Natural killer cell treated with Interleukin-12 subunit alpha and Interleukin-12 subunit beta and Interleukin-15 and Interleukin-18, amount 100 ng/mL, for 72 hours (primary cell): Measurements from ENCODE around the gene EXOC6. TPM values are rescaled to one million over a fixed set of nuclear protein-coding genes. Genes with fewer than 3 reads are reported as not detected.
A peak's percentile ranks its signal among the peaks of the same experiment; 100 is the strongest.

Source experiments
- ATAC-seq, 2 donors: fragments of 150-1000 bp; cut with Tn5 transposase in 1 of 2; sonication (Bioruptor Pico), chemical (Tn5 transposase) in 1 of 2; 2 replicates each; pipeline ENCODE4 v1.10.0; 2021
- DNase-seq: peaks from one replicate; pipeline ENCODE4 v3.0.0; 2022; ENCODE audit warnings: low spot score
- H3K27ac Mint-ChIP-seq, 2 donors: 1 replicate in 1 of 2; 2 replicates in 1 of 2; pipeline ENCODE4 v1.8.0; 2022; ENCODE audit warnings: mixed read lengths in 2 of 2, mild to moderate bottlenecking in 1 of 2, moderate library complexity in 1 of 2
- H3K27me3 Mint-ChIP-seq, 2 donors: 1 replicate in 1 of 2; 2 replicates in 1 of 2; pipeline ENCODE4 v1.8.0; 2022; ENCODE audit warnings: mixed read lengths in 2 of 2
- H3K36me3 Mint-ChIP-seq: one replicate; pipeline ENCODE4 v1.8.0; 2022; ENCODE audit warnings: mixed read lengths
- H3K4me1 Mint-ChIP-seq, 2 donors: 1 replicate in 1 of 2; 2 replicates in 1 of 2; pipeline ENCODE4 v1.8.0; 2022; ENCODE audit warnings: low read depth in 2 of 2, mixed read lengths in 2 of 2, mild to moderate bottlenecking in 1 of 2
- H3K4me3 Mint-ChIP-seq: one replicate; pipeline ENCODE4 v1.8.0; 2022; ENCODE audit warnings: mixed read lengths
- H3K9me3 Mint-ChIP-seq: 2 replicates; pipeline ENCODE4 v1.8.0; 2022; ENCODE audit warnings: mixed read lengths
- total RNA-seq, 2 donors: library from RNA; stranded (reverse); gene quantifications; one replicate each; pipeline ENCODE4 v1.2.3, GENCODE V29; 2022

Gene EXOC6
- total RNA-seq, 2 donors from 2014 or later, result 9.7 to 14.7 TPM

DNA sequence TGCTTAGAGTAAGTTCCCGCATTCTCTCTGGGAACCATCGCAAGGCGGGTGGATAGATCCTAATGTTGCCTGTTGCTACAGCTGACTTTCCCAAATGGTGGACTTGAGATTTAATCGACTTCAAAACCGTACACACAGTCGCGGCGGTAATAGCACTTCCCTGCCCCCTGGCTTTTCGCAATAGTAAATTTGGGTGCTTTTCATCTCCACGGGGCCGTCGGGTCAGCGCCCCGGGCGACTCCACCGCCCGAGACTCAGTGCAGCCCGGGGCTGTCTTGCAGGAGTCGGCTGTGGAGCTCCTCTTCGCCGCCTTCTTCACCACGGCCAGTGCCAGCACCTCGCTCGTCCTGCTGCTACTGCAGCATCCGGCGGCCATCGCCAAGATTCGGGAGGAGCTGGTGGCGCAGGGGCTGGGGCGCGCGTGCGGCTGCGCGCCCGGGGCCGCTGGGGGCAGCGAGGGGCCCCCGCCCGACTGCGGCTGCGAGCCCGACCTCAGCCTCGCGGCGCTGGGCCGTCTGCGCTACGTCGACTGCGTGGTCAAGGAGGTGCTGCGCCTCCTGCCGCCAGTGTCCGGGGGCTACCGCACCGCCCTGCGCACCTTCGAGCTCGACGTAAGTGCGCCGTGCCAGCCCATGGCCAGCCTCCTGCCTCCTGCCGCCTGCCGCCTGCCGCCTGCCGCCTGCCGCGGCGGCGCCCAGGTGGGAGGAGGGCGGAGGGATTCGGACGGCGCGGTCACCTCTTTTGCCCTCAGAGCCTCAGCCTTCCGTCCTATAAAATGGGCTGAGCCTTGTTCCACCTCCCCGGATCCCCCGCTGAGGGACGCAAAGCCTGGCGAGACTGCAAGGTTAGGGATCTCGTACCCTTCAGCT lies 217.6 kb downstream of the EXOC6 start:
- no peak overlapping the region for H3K27ac Mint-ChIP-seq
- H3K4me1 Mint-ChIP-seq, result peaks cover 9 to 14% of the 10 kb centered on the region in 2 donors
- DNase-seq (no peak), ATAC-seq (no peak)
- H3K4me3 Mint-ChIP-seq, result no peak overlapping the region
- H3K36me3 Mint-ChIP-seq, result no peaks in the 10 kb centered on the region
- H3K9me3 Mint-ChIP-seq, result no peaks in the 10 kb centered on the region
- peaks cover 60 to 65% of the 10 kb centered on the region in 2 donors for H3K27me3 Mint-ChIP-seq

DNA sequence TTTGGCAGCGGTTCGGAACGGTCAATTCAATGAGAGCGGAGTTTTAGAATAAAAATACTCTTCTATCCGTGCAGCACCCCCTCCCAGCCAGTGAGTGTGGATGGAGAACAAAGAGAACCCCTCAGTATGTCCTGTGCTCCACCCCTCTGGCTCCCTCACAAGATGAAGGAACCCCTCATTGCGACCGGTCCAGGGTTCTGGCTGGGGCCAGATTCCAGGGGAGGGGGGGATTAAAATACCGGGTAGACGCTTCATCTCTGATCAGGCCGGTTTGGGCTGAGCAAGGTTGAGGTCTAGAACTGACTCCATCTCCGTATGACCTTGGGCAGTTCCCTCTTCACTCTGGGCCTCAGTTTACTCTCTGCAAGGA lies 218.2 kb downstream of the EXOC6 start:
- DNase-seq (no peak), ATAC-seq (no peak)
- no peaks in the 10 kb centered on the region for H3K36me3 Mint-ChIP-seq
- peaks cover 7 to 14% of the 10 kb centered on the region in 2 donors for H3K4me1 Mint-ChIP-seq
- H3K27ac Mint-ChIP-seq, result no peak overlapping the region
- peaks cover 64 to 65% of the 10 kb centered on the region in 2 donors for H3K27me3 Mint-ChIP-seq
- no peak overlapping the region for H3K4me3 Mint-ChIP-seq
- no peaks in the 10 kb centered on the region for H3K9me3 Mint-ChIP-seq

DNA sequence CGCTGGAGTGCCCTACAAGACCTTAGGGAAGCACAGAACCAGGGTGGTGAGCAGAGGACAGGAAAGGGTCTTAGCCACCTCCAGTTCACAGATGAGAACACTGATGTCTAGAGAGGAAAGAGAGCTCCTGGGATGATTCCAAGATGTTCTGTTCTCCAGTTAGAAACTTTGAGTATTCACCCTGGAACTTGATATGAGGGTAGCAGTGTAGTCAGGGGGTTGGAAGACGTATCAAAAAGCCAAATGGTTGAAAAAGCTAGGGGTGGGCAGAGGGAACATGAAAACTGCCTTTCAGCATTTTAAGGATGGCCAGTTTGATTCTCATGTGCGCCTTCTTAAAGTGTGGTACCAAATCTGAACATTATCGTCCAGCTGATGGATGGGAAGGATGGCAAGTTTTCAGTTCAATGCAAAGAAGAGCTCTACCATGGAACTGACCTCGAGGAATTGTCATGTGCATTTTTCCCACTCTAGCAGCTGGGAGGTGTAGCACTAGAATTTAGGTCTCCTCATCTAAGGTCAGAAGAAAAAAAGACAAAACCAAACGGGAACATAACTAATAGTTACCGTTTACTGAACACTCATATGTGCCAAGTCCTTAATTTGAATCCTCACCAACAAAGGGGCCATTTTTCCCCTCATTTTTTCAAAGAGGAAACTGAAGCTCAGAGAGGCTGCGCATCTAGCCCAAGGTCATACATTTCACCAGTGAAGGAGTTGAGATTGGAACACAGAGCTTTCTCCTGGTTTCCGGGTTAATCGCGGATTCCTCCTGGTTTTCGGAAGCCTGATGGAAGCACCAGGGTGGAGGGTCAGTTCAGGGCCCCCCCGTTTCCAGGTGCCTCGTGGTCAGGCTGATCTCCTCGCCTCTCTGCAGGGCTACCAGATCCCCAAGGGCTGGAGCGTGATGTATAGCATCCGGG lies 219.4 kb downstream of the EXOC6 start:
- no peak for DNase-seq
- Mint-ChIP-seq H3K27me3 (peaks cover 64 to 69% of the 10 kb centered on the region in 2 donors), H3K4me1 (peaks cover 3 to 9% of the 10 kb centered on the region in 2 donors), H3K9me3 (no peaks in the 10 kb centered on the region), H3K36me3 (no peaks in the 10 kb centered on the region), H3K4me3 (no peak overlapping the region), H3K27ac (no peak overlapping the region)
- ATAC-seq, result no peak

DNA sequence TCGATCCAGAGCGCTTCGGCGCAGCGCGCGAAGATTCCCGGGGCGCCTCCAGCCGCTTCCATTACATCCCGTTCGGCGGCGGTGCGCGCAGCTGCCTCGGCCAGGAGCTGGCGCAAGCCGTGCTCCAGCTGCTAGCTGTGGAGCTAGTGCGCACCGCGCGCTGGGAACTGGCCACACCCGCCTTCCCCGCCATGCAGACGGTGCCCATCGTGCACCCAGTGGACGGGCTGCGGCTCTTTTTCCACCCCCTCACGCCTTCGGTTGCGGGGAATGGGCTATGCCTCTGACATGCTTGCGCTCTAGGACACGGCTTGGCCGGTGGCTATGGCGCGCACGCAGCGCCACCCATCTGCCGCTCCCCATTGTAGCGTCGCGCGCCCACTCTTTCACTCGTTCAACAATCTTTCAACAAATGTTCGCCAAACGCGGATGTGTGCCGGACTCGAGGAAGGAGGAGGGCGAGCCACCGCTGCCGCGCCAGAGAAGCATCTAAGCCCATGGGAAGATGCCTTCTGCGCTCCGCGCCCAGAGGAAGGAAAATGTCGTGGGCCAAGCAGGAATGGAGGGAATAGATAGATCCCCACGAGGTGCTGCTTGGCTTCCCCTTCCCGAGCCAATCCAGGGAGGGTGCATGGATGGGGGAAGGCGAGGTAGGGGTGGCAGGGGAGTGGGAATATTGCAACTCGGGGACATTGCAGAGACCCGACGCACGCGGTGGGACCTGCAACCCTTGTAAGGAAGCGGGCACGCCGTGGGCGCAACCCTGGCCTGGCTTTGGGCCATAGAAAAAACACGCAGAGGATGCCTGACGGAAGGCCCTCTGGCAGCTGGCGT lies 220.3 kb downstream of the EXOC6 start:
- peaks cover 3 to 9% of the 10 kb centered on the region in 2 donors for H3K4me1 Mint-ChIP-seq
- H3K27me3 Mint-ChIP-seq, result peaks cover 62 to 66% of the 10 kb centered on the region in 2 donors
- ATAC-seq (no peak), DNase-seq (no peak)
- H3K27ac Mint-ChIP-seq, result no peak overlapping the region
- H3K4me3 Mint-ChIP-seq, result no peak overlapping the region
- no peaks in the 10 kb centered on the region for H3K36me3 Mint-ChIP-seq
- H3K9me3 Mint-ChIP-seq, result no peaks in the 10 kb centered on the region

DNA sequence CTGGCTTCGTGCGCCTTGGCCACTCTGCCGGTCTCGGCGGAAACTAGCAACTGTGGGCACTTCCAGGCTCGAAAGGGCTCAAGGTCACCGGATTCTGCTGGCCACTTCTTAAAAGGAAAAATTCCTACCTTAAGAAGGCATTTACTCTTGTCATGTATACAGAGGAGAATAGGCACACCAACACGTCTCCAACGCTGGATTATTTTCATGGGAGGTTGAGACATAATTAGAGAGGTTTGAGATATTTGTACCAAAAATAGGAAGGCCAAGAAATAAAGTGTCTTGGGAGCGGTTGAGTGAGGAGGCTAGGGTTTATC lies 220.9 kb downstream of the EXOC6 start:
- Mint-ChIP-seq H3K4me3 (no peak overlapping the region), H3K4me1 (peaks cover 3 to 10% of the 10 kb centered on the region in 2 donors), H3K9me3 (no peaks in the 10 kb centered on the region), H3K36me3 (no peaks in the 10 kb centered on the region), H3K27ac (no peak overlapping the region), H3K27me3 (peaks cover 58 to 61% of the 10 kb centered on the region in 2 donors)
- DNase-seq (no peak), ATAC-seq (no peak)

DNA sequence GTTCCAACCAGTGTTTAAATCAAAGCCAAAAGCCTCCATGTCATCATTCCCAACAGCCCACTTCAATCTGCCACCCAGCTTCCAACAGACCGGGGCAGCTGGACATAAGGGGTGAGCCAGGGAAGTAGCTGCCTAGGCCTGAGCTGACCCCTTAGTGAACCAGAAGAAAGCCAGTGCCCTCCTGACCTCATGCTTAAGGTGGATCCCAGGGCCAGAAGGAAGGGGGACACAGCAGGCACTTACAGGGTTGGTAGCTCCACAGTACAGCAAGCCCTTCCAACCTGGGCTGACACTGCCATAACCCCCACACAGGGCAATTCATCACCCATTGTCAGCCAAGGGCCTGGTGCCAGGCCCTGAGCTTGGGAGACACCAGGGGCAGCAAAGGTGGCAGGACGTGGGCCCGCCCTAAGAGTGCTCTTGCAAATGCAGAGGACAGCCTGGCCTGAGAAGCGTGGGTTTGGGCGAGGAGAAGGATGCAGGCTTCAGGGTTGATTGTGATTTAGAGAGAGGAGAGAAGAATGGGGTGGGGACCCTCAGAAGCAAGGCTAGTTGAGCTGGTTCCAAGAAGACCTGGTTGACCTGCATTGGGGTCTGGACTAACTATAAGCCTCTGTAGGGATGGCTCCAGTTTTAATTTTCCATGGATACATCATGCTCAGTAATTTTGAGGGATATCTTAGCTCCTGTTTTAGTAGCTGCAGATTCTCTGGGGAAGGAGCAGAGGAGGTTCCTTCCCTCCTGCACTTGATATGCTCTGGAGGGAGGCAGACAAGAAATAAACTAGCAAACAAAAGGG lies 222.3 kb downstream of the EXOC6 start:
- no peaks in the 10 kb centered on the region for H3K36me3 Mint-ChIP-seq
- DNase-seq (no peak), ATAC-seq (no peak)
- no peak overlapping the region for H3K4me3 Mint-ChIP-seq
- peaks cover 52 to 54% of the 10 kb centered on the region in 2 donors for H3K27me3 Mint-ChIP-seq
- no peak overlapping the region for H3K27ac Mint-ChIP-seq
- H3K9me3 Mint-ChIP-seq, result no peaks in the 10 kb centered on the region
- peaks cover 6 to 14% of the 10 kb centered on the region in 2 donors for H3K4me1 Mint-ChIP-seq

DNA sequence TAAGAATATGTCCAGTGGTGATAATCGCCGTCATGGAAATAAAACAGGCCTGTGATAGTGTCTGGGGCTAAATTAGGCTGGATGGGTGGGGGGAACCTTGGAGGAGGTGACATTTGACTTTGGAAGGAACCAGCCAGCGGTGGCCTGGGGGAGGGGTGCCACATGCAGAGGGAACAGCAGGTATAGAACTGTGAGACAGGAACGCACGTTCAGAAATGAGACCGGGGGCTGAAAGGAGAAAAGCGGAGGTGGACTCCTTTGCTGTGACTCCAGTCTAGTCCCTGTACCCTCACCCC lies 222.8 kb downstream of the EXOC6 start:
- Mint-ChIP-seq H3K27me3 (peaks cover 55 to 59% of the 10 kb centered on the region in 2 donors), H3K4me1 (peaks cover 10 to 17% of the 10 kb centered on the region in 2 donors), H3K27ac (no peak overlapping the region), H3K36me3 (no peaks in the 10 kb centered on the region), H3K9me3 (no peaks in the 10 kb centered on the region), H3K4me3 (no peak overlapping the region)
- no peak for DNase-seq
- ATAC-seq, result no peak

DNA sequence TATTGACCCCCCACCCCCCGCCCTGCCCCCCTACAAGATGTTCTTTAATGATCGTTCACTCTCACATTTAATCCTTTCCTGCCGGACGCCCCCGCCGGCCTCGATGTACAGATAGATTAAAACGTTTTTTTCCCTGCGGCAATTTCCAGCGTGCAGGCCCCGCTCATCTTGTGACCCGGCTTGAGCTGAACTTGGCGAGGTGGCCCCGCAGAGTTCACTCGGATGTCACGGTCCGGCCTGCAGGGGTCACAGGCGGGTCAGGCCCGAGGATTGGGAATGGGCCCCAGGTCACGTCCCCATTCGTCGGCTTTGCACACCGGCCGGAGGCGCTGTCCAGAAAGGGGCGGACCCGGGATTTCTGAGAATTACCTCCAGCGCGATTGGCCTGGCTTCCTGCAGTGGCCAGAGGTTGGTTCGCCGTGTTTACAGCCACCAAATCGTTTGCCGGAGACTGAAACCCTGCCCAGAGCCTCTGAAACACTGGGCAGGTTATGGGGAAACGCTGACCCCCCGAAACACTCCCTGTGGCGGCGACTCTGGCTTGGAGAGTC lies 223.4 kb downstream of the EXOC6 start:
- H3K36me3 Mint-ChIP-seq, result no peaks in the 10 kb centered on the region
- peaks cover 10 to 17% of the 10 kb centered on the region in 2 donors for H3K4me1 Mint-ChIP-seq
- DNase-seq (no peak), ATAC-seq (no peak)
- peak overlapping the region; percentile 57 for H3K4me3 Mint-ChIP-seq
- no peaks in the 10 kb centered on the region for H3K9me3 Mint-ChIP-seq
- H3K27me3 Mint-ChIP-seq, result peaks cover 53 to 61% of the 10 kb centered on the region in 2 donors
- H3K27ac Mint-ChIP-seq, result no peak overlapping the region

DNA sequence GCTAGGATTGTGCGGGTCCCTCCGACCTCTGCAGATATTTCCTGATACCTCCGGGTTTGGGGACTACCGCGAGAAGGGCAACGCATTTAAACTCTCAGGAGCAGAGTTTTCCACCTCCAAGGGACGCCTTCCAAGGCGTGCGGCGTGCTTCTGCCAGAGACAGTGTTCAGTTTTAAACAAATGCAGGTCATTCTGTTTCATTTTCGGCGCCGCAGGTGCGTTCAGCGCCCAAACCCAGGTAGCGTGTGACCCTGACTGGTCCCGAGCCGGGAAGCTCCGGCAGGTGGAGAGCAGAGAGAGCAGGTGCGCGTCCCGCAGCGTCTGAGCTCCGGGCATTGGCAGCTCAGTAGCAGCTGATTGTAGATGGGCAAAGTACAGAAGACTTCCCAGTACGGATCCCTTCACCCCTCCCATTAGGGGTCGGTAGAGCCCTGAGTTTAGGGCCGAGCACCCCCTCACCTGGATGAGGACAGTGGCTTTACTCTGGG lies 223.9 kb downstream of the EXOC6 start:
- H3K4me3 Mint-ChIP-seq, result peak overlapping the region; percentile 57
- H3K36me3 Mint-ChIP-seq, result no peaks in the 10 kb centered on the region
- no peak overlapping the region for H3K27ac Mint-ChIP-seq
- no peaks in the 10 kb centered on the region for H3K9me3 Mint-ChIP-seq
- DNase-seq (no peak), ATAC-seq (no peak)
- peaks cover 50 to 59% of the 10 kb centered on the region in 2 donors for H3K27me3 Mint-ChIP-seq
- peaks cover 10 to 17% of the 10 kb centered on the region in 2 donors for H3K4me1 Mint-ChIP-seq

DNA sequence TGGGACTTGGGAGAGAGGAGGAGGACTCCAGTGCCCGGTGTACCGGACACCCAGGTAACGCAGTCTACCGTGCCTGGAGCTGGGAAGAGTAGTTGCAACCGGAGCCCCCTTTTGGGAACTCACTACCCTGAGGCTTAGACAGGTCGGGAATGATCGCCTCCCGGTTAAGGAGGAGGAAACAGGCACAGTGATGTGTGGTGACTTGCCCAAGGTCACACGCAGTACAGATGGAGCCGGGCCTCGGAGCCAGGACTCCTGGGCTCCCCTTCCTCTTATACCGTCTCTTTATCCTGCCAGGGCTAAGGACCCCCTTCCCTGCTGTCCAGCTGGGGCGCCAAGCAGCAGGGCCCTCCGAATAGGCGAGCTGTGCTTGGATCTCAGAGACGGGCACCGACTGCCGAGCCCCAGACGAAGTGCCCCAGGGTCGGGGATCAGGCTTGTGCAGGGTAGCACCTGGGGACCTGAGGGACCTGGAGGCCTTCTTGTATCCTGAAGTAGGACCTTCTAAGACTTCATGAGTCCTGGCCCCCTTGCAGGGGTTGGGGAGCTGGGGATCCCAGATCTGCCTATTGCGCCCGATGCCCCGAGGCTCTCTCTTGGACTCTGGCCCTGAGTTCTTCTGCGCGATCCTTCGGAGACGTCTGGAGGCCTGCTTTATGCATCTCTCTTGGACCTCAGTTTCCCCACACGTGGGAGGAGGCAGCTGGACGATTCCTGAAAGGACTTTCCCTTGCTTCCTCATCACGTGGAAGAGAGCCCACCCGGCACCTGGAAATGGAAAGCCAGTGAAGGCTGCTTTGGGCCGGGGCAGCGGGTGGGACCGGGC lies 224.6 kb downstream of the EXOC6 start:
- peaks cover 46 to 56% of the 10 kb centered on the region in 2 donors for H3K27me3 Mint-ChIP-seq
- H3K9me3 Mint-ChIP-seq, result no peaks in the 10 kb centered on the region
- no peak for DNase-seq
- peaks cover 10 to 15% of the 10 kb centered on the region in 2 donors for H3K4me1 Mint-ChIP-seq
- H3K4me3 Mint-ChIP-seq, result no peak overlapping the region
- H3K27ac Mint-ChIP-seq, result no peak overlapping the region
- ATAC-seq, result no peak
- H3K36me3 Mint-ChIP-seq, result no peaks in the 10 kb centered on the region

DNA sequence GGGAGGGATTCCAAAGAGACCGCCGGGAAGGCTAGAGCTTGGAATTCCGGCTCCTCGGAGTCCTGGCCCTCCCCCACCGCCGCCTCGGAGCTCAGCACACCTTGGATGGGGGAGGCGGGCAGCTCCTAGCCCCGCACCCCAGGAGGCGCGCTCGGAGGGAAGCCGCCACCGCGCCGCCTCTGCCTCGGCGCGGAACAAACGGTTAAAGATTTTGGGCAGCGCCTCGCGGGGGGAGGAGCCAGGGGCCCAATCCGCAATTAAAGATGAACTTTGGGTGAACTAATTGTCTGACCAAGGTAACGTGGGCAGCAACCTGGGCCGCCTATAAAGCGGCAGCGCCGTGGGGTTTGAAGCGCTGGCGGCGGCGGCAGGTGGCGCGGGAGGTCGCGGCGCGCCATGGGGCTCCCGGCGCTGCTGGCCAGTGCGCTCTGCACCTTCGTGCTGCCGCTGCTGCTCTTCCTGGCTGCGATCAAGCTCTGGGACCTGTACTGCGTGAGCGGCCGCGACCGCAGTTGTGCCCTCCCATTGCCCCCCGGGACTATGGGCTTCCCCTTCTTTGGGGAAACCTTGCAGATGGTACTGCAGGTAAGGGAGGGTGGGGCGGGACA lies 225.3 kb downstream of the EXOC6 start, which contains the start of gene CYP26A1:
CYP26A1 (plus strand) TSS at position 355 of the 608 bp plus-strand sequence; CDS start at position 397, 42 bp downstream.
- Mint-ChIP-seq H3K27me3 (peaks cover 43 to 58% of the 10 kb centered on the region in 2 donors), H3K4me3 (peak within 1 kb of the TSS; percentile 56), H3K9me3 (no peaks in the 10 kb centered on the region), H3K4me1 (peaks cover 10 to 13% of the 10 kb centered on the region in 2 donors), H3K36me3 (no peaks in the 10 kb centered on the region), H3K27ac (no peak within 1 kb of the TSS)
- DNase-seq (no peak), ATAC-seq (no peak)
